Heart left ventricle (tissue), 13 donors: ENCODE measurements around the gene PRX.

Experiments used
- CTCF ChIP-seq, 12 donors: fragments of 200-600 bp; sonication (generic) in 4 of 12; IDR thresholded peaks; one replicate each; pipeline versions ENCODE4 v1.5.0 to v1.8.0; 2018 to 2022; ENCODE audit warnings: antibody characterized with exemption in 12 of 12, mild to moderate bottlenecking in 5 of 12
- POLR2A ChIP-seq, 2 donors: fragments of 450-650 bp; IDR thresholded peaks; one replicate each; pipeline ENCODE4 v1.6.1; 2017; ENCODE audit warnings: antibody characterized with exemption in 2 of 2, mild to moderate bottlenecking in 2 of 2, moderate library complexity in 2 of 2
- donor health status: ischemic (EF 13 %, LVEDD 7.1; RV severe dilation, severe dysfunction).
- donor health status: DM: no; HTN: yes; CAD: no.
- donor health status: DM: no; HTN: no; CAD: no.
- donor health status: ischemic (EF 25% LVEDD 6.9; RV normal size, moderate dysfunction).
- donor health status: ischemic (EF 25% LVEDD 5.7; RV mildly dilated, moderate dysfunction).
- donor health status: ischemic (EF 35%, LVEDD 5.7; RV mildly dilated, moderate dysfunction).
- donor health status: nonischemic (EF 11% LVEDD 7.7; RV severe dilation, severe dysfunction).
- donor health status: DM: yes; HTN: yes; CAD: no.
- donor health status: PGD.
- donor health status: ischemic (EF 29% LVEDD 5.4; RV normal size, mild dysfunction).
- donor health status: nonischemic (EF 23%, LVEDD 6.1; RV moderate dilation, normal function).

GRCh38 chr19:40348125-40348913 is 64.9 kb downstream of the PRX start, which contains the start of the genes C19orf47 and PLD3:
- TF ChIP-seq CTCF (IDR thresholded peaks at IDR 0.05) (no peak), POLR2A (IDR thresholded peaks at IDR 0.05) (peak in 1 of 2 donors; percentile 86)
